Keratinocyte (primary cell): ENCODE results near the gene ARHGEF18.

Experiments used
- EZH2 ChIP-seq: IDR thresholded peaks from one replicate; pipeline ENCODE4 v1.6.1; 2012; ENCODE audit warnings: inconsistent platforms, mild to moderate bottlenecking, low read length, moderate library complexity
- TF ChIP-seq, protein P1 (sequence below), 3 experiments: IDR thresholded peaks in 1 of 3; conservative IDR thresholded peaks in 1 of 3; optimal IDR thresholded peaks in 1 of 3; 2 replicates in 2 of 3; 3 replicates in 1 of 3; pipeline versions ENCODE3 to v1.5.1; 2011; ENCODE audit warnings: low read length in 3 of 3, mild to moderate bottlenecking in 3 of 3, moderate library complexity in 2 of 3, control low read depth in 1 of 3, inconsistent platforms in 1 of 3; ENCODE audit not compliant: insufficient read depth in 2 of 3; ENCODE audit errors: extremely low read depth in 1 of 3

DNA sequence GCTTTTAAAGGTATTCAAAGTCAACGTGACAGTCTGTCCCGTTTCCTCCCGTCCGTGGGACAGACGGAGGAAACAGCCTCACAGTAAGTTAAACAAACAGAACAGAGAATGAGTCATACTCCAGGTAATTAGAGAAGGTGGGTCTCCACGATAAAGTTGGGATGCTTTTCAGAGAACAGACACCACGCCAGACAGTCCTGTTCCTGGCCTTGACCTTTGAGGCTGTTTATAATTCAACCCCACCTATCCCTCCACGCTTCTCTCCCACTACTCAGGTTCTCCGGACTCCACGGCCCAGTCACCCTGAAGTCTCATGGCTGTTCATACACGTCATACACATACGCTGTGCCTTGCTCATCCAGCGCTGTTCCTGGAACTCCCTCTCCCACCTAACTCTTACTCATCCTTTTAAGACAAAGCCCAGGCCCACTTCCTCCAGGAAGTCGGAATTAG is 42.5 kb downstream of the ARHGEF18 start:
- TF ChIP-seq, protein P1, sequence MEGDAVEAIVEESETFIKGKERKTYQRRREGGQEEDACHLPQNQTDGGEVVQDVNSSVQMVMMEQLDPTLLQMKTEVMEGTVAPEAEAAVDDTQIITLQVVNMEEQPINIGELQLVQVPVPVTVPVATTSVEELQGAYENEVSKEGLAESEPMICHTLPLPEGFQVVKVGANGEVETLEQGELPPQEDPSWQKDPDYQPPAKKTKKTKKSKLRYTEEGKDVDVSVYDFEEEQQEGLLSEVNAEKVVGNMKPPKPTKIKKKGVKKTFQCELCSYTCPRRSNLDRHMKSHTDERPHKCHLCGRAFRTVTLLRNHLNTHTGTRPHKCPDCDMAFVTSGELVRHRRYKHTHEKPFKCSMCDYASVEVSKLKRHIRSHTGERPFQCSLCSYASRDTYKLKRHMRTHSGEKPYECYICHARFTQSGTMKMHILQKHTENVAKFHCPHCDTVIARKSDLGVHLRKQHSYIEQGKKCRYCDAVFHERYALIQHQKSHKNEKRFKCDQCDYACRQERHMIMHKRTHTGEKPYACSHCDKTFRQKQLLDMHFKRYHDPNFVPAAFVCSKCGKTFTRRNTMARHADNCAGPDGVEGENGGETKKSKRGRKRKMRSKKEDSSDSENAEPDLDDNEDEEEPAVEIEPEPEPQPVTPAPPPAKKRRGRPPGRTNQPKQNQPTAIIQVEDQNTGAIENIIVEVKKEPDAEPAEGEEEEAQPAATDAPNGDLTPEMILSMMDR (optimal IDR thresholded peaks at IDR 0.05 in 1 of 3, IDR thresholded peaks at IDR 0.05 in 1 of 3, conservative IDR thresholded peaks at IDR 0.05 in 1 of 3; ENCODE audit: extremely low read depth in 1 of 3, insufficient read depth in 2 of 3, low read length in 3 of 3), result no peak
- no peak for TF ChIP-seq EZH2
